Stimulated activated CD4-positive, alpha-beta T cell treated with anti-CD3 and anti-CD28 coated beads, Interleukin-2, amount 100 ng/mL, for 24 hours (primary cell): Measurements from ENCODE around the gene CYTH4.
A peak's percentile ranks its signal among the peaks of the same experiment; 100 is the strongest.

Source experiments
- DNase-seq, 2 donors: peaks; one replicate each; pipeline ENCODE4 v3.0.0-alpha.2; 2020

The CYTH4 gene

DNA sequence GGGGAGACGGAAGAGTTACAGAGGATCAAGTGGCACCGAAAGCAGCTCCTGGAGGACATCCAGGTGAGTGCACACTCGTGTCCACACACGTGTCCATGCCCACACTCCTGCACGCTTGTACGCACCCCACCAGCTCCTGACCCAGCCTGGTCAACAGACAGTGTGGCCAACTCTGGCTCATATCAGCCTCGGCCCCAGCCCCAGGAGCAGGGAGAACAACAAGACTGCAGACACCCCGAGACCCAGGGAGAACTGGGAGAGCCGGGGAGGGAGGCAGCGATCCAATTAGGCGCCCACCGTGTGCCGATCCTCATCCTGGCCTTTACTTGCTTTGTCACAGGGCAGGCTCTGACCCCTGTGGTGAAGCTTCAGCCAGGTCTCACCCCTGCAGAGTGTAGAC lies 10.3 kb downstream of the CYTH4 start:
- no peak for DNase-seq

DNA sequence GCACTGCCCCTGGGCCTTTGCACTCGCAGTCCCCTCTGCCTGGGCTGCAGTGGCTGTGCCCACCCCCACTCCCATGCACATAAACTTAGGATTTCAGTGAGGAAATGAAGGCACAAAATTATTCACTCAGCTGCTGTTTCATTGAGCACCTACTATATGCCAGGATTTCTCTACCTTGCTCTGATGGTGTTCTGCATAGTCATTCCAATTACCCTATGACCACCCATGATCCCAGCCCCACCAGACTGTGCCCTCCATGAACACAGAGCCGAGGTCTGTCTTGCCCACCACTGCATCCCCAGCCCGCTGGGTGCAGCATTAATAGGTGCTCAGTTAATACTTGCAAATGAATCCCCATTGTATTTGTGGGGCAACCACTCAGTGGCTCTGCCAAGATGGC lies 10.9 kb downstream of the CYTH4 start:
- DNase-seq = no peak

DNA sequence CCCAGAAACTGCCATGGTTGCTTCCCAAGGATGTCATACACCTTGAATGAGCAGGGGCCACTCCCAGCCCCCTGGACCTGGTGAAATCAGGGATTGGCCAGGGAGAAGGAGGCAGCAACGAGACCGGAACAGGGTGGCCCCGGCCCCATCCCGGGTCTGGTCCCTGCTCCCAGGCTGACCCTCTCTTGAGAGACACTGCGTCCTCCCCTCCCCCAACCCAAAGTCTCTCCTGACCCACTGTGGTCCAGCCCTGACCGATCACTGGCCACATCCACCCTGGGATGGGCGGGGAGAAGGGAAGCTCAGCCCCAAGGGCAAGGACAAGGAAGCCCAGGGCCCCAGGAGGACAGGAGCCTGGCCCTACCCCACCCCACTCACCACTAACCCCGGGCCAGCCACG lies 12.4 kb downstream of the CYTH4 start:
- DNase-seq = no peak

DNA sequence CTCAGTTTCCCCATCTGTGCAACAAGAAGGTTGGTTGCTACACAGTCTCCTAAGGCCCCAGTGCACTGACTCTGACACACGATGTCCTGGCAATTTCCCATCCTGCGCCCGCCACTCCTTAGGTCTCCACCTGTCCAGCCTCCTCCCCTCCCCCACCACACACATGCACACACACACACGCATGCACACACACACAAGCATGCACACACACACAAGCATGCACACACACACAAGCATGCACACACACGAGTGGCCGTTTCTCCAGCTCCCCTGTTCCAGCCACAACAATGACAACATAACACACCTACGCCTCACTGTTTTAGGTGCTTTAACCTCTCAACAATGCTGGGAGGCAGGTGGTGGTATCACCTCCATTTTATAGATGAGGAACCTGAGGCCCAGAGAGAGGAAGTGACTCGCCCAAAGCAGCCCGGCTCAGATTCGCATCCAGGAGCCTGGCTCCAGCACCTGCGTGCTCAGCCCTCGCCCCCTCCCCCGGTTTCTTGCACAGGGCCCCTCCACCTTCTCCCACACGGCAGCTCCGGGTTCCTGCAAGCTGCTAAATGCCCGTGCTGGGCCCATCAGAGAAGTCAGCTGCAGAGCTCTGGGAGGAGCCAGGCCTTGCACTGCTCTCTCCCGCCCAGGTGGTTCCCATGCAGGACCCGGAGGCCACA lies 13.0 kb downstream of the CYTH4 start:
- DNase-seq = no peak

DNA sequence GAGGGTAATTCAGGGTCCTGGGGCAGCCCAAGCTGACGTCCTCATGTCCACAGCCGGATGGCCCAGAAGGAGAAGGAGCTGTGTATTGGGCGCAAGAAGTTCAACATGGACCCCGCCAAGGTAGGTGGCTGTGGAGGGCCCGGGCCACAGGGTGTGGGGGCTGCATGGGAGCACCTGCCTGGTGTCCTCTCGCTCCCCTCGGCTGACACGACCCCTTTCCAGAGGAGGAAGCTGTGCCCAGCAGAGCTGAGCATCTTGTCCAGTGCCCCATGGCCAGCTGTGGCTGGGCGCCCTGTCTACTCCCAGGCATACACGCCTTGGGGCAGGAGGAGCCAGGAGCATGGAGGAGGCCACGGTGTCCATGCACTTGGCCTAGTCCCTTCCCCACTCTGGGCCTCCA lies 13.6 kb downstream of the CYTH4 start:
- no peak for DNase-seq

DNA sequence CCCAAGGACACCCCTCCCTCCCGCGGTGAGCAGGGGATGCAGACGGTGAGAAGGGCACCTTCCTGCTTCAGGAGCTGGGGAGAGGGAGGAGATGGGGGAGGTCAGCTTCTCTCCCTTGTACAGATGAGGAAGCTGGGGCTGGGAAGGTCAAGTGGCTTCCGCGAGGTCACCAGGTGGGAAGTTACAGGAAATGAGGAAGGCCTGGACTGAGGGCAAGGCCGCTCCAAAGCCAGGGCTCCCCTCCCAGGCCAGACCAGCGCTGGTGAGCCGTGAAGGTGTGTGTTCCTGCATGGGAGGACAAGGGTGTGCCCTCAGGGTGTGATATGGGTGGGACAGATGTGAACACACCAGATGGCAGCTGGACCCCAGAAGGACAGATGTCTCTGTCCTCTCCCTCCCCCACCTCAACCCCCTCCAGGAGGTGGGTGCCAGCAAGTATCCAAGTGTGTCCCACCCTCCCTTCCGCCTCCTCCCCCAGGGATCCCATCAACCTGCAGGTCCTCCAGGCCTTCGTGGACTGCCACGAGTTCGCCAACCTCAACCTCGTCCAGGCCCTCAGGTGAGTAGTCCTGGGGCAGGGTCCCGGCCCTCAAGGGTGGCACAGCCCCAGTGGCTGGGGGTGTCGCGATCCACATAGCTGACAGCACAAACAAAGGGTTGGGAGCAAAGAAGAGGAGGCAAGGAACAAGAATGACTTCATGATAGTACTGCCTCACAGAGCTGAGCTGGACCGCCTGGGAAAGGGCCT lies 16.6 kb downstream of the CYTH4 start:
- DNase-seq = no peak

DNA sequence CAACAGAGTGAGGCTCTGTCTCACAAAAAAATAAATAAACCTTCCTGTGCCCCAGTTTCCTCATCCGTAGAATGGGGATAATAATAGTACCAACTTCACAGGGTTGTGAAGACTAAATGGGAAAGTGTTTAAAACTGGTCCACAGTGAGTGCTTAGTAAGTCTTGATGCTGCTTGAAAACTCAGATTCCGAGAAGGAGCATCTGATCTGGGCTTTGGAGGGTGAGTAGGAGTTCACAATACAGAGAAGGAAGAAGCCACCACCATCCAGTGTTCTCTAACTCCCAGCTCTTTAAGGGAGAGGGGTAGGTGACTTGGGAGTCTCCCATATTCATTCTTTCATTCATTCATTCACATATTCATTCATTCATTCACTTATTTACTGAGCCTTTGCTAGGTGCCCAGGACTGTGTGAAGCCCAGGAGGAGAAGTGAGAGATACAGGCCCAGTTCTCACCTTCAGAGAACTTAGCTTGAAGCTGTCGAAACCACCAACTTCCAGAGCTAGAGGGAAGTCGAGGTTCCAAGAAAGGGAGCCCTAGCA lies 17.7 kb downstream of the CYTH4 start:
- DNase-seq = no peak

DNA sequence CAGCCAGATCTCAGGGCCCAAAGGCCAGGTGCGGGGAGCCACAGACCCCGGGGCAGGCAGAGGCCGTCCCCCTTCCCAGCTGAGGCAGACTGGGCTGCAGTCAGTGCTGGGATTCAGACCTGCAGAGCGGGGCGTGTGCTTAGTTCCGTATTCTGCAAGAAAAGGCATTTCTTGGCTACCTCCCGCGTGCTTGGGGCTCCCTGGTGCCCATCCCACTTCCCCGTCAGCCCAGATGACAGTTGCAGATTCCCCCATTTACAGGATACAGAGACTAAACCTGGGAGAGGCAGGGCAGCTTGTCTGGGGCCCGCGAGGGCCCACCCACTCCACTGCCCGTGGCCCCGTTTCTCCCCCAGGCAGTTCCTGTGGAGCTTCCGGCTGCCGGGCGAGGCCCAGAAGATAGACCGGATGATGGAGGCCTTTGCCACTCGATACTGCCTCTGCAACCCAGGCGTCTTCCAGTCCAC lies 18.3 kb downstream of the CYTH4 start:
- DNase-seq = peak; percentile 52 to 55

DNA sequence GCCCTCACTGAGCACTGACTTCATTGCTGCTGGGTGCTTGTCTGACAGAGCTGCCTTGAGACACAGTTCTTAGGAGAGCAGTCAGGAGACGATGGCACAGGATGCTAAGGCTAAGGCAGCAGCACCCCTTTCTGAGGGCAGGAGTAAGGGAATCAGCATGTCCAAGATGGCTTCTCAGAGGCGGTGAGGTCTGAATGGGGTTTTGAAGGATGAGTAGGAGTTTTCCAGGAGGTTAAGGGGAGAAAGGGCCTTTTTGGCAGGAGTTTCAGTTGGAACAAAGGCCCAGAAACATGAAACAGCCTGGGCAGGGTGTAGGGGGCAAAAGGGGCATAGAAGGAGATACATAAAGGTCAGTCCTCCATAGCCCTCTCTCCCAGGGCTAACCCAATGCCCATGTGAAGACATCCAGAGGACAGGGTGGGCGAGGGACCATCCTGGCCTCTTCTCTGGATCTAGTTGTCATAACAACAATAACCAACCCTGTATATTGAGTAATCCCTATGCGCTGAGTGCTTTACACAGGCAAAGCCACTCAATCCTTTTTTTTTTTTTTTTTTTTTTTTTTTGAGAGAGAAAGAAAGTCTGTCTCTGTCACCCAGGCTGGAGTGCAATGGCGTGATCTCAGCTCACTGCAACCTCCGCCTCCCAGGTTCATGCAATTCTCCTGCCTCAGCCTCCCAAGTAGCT lies 19.0 kb downstream of the CYTH4 start:
- no peak for DNase-seq

DNA sequence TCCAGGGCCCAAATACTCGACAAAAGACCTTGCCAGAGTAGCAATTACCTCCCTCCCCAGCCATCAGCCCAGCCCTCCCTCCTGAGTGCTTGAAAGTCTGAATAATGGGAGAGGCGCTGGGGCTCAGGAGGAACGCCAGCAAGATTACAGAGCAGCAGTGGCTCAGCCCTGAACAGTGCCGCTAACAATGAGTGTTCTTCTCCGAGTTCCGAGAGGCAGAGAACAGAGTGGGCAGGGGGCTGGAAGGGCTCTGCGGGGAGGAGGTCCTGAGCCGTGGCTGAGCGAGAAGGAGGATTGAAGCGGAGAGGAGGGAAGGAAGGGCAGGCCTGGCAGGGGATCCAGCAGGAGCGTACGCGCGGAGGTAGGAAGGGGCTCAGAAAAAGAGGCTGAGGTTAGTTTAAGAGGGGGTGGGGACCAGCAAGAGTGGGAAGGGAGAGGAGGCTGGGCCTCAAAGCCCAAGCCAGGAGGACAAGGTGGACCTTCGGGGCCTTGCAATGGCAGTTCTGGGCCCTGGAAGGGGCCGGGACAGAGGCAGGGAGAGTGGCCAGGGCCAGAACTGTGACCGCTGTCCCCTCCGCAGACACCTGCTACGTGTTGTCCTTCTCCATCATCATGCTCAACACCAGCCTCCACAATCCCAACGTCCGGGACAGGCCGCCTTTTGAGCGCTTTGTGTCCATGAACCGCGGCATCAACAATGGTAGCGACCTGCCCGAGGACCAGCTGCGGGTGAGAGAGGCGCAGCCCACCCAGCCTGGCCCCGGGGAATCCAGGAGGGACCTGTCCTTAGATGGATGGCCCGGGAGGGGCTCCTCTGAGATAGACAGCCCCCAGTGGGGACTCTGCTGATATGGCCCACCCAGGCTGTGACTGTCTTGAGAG lies 20.6 kb downstream of the CYTH4 start:
- DNase-seq = no peak

DNA sequence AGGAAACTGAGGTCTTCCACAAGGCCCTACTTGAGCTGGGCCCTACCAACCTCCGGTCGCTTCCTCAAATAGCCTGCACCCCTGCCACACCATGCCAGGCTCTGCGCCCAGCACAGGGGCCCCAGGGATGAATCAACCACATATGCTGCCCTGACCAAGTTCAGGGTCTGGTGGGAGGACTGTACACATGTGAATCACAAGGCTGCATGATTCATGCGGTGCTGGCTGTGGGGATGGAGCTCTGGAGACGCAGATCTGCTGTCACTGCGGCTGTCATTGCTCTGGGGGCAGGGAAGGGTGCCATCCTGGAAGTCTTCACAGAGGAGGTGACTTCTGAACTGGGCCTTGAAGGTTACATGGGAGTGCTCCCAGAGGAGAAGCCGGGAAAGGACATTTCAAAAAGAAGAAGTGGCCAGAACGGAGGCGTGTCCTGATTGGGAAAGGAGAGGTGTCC lies 21.5 kb downstream of the CYTH4 start:
- peak; percentile 75 to 76 for DNase-seq

DNA sequence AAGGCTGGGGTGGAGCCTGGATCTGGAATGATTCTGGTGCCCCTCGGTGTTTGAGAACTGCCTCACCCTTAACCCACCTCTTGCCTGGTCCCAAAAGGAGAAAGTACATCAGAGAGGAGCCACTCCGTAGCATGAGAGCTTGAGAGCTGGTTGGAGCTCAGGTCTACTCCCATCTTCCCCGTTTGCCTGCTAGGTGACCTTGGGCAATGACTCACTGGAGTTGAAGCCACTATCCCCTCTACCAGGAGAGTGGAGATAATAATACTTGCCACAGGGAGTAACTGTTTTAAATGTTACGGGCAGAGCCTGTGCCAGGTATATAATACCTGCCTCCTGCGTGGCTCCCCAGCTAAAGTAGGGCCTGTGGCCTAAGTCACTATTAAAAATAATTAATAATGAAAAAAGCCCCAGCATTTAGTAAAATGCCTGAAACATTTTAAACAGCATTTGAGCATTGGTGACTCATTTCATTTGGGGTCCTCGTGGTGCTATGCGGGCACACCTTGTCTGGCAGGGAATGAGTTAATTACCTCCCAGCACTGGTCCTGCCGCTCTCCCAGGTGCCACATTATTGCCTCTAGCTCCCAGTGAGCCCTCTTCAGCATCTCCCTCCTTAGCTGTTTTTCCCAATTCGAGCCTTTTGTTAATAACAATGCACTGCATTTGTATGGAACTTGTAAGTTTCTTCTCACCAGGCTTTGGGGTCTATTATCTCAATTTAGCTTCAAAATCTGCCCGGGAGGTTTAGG lies 22.5 kb downstream of the CYTH4 start:
- no peak for DNase-seq

DNA sequence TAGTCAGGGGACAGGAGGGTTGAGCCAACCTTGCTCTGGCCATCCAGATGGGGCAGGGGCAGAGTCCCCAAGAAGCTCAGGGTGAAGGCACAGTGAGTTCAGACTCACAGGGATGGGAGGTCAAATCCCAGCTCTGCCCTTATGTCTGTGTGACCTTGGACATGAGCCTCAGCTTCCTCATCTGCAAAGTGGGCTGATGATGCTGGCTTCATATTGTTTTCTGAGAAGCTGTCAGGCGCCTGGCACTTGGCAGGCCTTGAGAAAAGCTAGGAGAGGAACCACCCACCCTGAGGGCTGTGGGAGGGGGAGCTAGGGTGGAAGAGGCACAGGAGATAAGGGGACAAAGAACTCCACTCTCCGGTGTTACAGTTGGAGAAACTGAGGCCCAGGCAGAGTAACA lies 23.6 kb downstream of the CYTH4 start:
- no peak for DNase-seq

DNA sequence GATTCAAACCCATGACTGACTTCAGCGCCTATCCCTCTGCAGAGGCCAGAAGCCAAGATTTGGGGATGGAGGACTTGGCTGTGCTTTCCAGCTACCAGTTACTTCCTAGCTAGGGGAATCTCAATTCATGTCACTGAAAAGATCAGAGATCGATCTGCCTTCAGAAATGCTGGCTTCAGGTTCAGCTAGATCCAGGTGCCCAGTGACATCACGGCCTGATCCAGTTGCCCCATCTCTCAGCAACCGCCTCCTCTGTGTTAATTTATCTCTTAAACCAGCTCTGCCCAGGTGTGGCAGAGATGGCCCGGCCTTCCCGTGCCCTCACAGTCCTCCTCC lies 24.2 kb downstream of the CYTH4 start:
- DNase-seq = no peak

DNA sequence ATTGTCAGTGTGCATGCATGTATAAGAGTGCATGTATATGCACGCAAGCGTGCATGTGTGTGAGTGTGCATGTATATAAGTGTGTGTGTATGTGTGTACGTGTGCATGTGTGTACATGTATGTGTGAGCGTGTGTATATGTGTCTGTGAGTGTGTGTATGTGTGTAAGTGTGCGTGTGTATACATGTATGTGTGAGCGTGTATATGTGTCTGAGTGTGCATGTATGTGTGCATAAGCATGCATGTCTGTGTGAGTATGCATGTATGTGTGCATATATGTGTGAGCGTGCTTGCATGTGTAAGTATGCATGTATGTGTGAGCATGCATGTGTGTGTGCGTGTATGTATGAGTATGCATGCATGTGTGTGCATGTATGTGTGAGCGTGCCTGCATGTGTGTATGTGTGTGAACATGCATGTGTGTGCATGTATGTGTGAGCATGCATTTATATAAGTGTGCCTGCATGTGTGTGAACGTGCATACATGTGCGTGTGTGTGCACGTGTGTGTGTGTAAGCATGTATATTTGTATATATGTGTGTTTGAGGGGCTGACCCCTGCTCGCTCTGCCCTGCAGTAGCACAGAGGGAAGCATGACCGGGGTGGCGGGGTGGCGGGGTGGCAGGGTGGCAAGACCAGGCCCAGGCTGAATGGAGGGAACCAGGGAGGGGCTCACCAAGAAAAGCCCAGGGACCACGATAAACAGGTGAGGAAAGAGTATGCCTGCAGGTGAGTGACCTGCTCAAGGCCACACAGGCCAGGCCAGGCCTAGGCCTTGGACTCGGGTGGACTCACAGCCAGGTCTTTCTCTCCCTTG lies 26.3 kb downstream of the CYTH4 start:
- DNase-seq = no peak

DNA sequence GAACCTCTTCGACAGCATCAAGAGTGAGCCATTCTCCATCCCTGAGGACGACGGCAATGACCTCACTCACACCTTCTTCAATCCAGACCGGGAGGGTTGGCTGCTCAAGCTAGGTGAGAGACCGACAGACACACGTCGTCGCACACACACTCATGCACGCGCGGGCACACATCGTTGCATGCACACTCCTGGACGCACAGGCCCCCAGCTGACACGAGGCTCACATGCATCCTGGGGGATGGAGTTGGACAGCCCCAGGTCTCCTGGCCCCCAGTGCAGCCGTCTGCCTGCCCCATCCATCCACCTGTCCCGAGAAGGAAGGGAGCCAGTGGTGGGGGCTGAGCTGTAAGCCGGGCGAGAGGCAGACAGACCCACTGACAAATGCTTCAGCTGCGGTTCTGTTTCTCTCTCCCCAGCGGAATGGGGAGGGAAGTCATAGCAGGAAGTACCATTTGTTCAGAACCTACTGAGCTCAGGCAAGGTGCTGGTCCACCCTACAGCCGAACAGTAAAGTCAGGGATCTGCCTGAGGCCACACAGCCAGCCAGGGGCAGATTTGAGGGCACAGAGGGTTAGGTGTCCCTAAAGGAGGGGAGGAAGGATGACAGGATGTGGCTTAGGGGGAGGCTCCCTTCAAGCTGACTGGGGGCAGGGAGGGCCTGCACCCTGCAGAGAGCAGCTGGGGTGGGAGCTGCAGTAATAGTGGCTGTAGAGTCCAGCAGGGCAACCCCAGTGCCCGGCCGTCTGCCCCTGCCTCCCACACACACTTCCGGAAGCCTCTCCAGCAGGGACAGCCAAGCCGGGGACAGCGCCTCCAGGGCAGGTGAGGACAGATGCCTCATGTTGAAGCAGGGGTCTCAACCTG lies 27.1 kb downstream of the CYTH4 start:
- DNase-seq = peak in 1 of 2 donors; percentile 37

DNA sequence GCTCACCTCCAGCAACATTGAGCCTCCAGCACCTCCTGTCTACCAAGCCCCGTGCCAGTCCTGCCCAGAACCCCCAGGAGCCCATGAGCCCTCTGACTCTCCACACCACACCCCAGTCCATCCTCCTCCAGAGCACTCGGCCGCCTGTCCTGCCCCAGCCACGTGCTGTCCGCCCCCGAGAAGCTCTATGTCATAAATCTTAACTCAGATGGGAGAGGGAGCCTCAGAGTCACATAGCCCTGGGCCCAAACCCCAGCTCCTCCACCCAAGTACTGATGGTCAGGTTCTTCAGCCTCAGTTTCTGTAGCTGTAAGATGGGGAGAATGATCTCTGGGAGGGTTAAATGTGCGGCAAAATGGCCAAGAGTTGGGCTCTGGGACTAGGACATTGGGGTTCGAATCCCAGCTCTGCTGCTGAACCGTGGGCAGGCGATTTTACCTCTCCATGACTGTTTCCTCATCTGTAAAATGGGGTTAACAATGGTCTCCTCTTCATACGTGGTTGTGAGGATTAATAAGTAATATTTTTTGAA lies 27.8 kb downstream of the CYTH4 start:
- DNase-seq = no peak

DNA sequence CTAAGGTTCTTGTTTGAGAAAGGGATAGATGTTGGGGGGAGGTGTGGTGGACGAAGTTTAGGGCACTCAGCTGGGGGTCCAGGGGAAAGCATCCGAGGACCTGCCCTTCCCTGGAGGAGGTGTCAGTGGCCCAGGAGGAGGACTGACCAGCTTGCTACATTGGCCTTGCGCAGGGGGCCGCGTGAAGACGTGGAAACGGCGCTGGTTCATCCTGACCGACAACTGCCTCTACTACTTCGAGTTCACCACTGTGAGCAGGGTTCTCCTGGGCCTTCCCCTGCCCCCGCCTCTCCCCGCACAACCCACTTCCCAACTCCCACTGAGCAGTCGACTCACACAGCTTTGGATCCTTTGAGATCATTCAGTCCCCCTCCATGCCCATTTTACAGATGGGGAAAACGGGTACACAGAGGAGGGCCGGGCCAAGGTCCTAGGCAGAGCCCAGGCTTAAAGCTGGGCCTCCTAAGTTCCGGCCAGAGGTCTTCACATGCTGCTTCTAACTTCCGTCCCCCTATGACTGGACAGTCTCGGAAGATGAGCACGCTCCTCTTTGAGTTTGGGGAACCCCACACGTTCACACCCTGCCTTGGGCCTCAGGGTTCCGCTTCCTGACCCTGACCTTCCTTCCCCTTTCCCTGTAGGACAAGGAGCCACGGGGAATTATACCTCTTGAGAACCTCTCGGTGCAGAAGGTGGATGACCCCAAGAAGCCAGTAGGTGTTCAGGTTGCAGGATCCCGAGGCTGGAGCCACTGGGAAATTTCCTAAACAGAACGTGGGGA lies 28.7 kb downstream of the CYTH4 start:
- no peak for DNase-seq

DNA sequence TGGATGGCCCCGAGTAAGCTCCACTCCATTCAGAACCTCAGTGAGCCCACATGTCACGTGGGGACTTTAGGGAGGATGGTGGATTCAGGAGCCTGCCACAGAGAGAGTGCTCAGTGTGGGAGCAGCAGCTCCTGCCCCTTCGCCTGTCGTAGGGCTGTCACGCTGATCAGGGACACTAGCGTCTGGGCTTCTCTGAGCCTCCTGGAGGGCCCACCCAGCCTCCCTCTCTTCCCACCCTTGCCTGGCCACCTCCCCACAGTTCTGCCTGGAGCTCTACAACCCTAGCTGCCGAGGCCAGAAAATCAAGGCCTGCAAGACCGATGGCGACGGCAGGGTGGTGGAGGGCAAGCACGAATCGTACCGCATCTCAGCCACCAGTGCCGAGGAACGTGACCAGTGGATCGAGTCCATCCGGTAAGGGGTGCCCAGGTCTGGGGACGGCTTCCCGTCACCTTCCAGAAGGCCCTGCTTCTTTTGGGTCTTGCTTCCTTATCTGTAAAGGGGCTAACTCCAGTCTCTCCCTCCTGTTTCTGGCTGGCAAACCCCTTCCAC lies 29.5 kb downstream of the CYTH4 start:
- DNase-seq = no peak
